Pulmonary artery endothelial cell (primary cell): ENCODE measurements around the gene CLEC18A. TPM values are rescaled to one million over a fixed set of nuclear protein-coding genes. Genes with fewer than 3 reads are reported as not detected.

ENCODE experiments used
- total RNA-seq: library from RNA; depleted of rRNA; stranded (reverse); fragments of >200 nt; gene quantifications from 2 replicates; pipeline ENCODE4 v1.2.3, GENCODE V29; 2014

CLEC18A gene
- total RNA-seq, 1 donor from 2014 or later: 0.13 TPM

Other genes starting within 250 kb of the CLEC18A start
- 560 and 776 TPM in 2 replicates for gene NQO1, start 224.8 kb upstream of the CLEC18A start, total RNA-seq
- gene NOB1, start 196.4 kb upstream of the CLEC18A start, total RNA-seq: 29.1 and 55.3 TPM in 2 replicates
- gene WWP2, start 189.0 kb upstream of the CLEC18A start, total RNA-seq: 17.9 and 22.6 TPM in 2 replicates
- 15.4 and 23.8 TPM in 2 replicates for gene PDPR, start 163.0 kb downstream of the CLEC18A start, total RNA-seq
- 0.04 TPM in 1 of 2 replicates, not detected in the other for gene CLEC18C, start 222.5 kb downstream of the CLEC18A start, total RNA-seq